Measurements from ENCODE around the gene PSMD2. TPM values are rescaled to one million over a fixed set of nuclear protein-coding genes. Genes with fewer than 3 reads are reported as not detected.

The PSMD2 gene
- total RNA-seq, 1 donor from 2014 or later: 242 TPM

DNA sequence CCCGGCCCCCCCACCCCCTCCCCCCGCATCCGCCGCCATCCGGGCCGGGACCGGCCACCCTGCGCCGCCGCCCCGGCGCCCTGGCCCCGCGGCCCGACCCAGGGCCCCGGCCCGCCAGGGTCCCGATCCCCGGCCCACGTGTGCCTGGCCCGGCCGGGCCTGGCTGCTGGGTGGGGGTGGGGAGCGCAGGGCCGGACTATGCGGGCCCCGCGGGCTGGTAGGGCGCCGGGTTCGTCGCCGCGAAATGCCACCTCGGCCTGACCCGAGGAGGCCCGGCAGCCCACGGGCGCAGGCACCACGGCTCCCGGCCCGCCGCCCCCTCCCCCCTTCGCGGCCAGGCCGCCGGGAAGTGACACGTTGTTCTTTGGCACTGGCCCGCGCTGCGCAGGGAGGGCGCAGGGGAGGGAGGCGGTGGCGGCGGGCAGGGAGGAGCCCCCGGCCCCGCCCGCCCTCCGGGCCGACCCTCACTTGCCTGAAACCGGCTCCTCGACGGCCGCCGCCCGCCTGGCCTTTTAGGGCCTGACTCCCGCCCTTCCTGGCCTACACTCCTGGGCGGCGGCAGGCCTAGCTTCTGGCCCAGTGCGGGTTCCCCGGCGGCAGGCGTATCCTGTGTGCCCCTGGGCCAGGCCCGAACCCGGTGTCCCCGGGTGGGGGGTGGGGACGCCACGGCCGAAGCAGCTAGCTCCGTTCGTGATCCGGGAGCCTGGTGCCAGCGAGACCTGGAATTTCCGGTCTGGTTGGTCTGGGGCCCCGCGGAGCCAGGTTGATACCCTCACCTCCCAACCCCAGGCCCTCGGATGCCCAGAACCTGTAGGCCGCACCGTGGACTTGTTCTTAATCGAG, 15.9 kb downstream of the PSMD2 start:
- DNase-seq: peak; percentile 94
- peak; percentile 79 for ATAC-seq
- intact Hi-C loops (cut with micrococcal nuclease): no loop called here

DNA sequence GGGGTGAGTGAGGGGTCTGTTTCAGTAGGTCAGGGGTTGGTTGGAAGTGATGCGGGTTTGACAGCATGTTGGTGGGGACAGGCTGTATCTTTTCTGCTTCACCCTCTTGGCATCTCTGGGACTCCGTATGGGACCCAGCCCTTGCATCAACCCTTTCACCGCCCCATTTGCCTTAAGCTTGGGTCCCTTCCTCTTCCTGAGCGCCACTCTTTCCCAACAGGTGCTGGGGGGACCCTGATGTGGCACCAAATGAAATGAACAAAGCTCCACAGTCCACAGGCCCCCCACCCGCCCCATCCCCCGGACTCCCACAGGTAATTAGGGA, 16.5 kb downstream of the PSMD2 start:
- DNase-seq (no peak), ATAC-seq (no peak)
- intact Hi-C loops (cut with micrococcal nuclease): no loop called here

DNA sequence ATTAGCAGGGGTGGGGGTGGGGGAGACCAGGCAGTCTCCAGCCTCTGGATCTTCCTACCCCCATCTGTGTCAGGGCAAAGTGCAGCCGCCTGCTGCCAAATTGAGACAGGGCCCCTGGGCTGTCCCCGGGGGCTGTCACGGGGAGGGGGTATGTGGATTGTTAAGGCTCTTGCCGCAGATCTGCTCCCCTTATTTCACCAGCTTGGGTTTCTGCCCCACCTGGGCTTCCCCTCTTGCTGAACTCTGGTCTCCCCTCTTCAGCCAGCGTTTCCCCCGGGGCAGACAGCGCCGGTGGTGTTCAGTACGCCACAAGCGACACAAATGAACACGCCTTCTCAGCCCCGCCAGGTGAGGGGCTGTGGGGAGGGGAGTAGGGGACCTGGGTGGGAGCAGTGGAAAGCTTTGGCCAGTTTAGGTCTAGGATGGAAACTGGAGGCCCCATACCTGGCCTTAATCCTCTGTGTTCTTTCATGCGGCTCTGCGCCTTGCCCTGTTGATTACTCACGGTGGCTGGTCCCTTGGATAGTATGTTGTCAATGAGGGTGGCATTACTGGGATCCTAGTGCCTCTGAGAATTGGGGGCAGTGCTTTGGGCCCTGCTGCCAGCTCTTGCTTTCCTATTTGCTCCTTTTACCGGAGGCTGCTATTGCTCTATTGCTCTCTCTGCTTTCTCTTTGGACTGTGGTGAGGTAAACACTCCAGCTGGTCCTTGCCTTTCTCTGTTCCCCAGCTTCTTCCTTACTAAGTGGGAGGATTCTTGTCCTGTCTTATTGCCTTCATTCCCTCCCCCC, 17.0 kb downstream of the PSMD2 start:
- intact Hi-C loops (cut with micrococcal nuclease): no loop called here
- no peak for ATAC-seq
- DNase-seq: no peak

DNA sequence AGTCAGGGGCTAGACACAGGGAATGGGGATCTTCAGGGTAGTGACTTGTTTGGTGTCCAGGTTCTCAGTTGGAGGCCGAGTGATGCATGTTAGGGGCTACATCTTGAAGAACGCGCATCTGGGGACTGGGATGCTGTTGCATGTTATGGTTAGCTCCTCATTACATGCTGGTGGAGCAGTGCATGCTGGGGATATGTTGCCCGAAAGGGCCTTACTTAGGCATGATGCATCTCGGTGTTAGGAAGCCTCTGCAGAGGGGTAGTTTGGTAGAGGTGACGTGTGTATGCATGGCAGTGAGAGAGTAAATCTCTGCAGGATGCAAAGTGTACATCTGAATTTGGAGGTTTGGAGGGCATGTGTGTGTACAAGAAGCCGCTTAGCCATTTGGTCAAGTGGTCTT, 17.8 kb downstream of the PSMD2 start:
- ATAC-seq: no peak
- no peak for DNase-seq
- intact Hi-C loops (cut with micrococcal nuclease): no loop called here

DNA sequence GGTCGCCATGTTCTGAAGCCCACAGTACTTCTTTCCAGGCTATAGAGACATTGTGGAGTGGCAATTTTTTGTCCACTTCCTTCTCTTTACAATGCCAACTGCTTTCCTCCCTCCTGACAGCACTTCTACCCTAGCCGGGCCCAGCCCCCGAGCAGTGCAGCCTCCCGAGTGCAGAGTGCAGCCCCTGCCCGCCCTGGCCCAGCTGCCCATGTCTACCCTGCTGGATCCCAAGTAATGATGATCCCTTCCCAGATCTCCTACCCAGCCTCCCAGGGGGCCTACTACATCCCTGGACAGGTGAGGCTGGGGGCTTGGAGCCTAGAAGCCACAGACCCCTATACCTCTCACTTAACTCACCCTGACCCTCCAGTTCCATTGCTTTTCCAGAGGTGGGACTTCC, 18.2 kb downstream of the PSMD2 start:
- intact Hi-C loops (cut with micrococcal nuclease): no loop called here
- DNase-seq (no peak), ATAC-seq (no peak)

DNA sequence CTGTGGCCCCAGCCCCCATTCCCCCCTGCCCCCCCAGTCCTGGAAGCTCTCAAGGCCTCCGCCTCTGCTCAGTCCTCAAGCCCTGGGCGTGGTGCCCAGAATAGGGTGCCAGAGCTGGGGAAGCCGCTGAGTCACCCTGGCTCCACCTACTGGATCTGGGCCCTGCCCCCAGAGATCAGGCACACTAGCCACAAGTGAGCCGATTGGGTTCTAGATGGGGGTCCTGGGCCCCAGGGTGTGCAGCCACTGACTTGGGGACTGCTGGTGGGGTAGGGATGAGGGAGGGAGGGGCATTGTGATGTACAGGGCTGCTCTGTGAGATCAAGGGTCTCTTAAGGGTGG, 21.0 kb downstream of the PSMD2 start:
- ATAC-seq: peak; percentile 90
- peak; percentile 98 for DNase-seq
- intact Hi-C loops (cut with micrococcal nuclease): no loop called here

DNA sequence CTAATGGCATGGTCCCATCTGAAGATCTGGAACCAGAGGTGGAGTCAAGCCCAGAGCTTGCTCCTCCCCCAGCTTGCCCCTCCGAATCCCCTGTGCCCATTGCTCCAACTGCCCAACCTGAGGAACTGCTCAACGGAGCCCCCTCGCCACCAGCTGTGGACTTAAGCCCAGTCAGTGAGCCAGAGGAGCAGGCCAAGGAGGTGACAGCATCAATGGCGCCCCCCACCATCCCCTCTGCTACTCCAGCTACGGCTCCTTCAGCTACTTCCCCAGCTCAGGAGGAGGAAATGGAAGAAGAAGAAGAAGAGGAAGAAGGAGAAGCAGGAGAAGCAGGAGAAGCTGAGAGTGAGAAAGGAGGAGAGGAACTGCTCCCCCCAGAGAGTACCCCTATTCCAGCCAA, 22.6 kb downstream of the PSMD2 start:
- ATAC-seq: no peak
- intact Hi-C loops (cut with micrococcal nuclease): no loop called here
- DNase-seq: peak; percentile 26

DNA sequence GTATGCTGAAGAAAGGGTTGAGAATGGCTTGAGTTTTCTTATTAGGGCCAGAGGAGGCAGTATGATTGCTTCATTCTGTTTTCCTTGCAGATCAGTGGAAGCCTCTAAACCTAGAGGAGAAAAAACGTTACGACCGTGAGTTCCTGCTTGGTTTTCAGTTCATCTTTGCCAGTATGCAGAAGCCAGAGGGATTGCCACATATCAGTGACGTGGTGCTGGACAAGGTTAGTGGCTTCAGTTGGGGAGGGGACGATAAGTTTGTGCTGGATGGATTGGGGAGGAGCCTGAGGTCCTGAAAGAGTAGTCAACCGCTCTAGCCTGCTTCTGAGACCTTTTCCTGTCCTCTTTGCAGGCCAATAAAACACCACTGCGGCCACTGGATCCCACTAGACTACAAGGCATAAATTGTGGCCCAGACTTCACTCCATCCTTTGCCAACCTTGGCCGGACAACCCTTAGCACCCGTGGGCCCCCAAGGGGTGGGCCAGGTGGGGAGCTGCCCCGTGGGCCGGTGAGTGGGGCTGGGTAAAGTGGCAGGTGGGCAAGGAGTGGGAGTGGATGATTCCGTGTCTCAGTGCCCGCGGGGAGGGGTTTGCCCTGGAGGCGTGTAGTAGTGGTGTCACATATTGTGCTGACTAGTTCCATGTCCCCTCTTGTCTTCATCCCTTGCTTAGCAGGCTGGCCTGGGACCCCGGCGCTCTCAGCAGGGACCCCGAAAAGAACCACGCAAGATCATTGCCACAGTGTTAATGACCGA, 23.9 kb downstream of the PSMD2 start:
- DNase-seq: peak; percentile 33
- no peak for ATAC-seq
- intact Hi-C loops (cut with micrococcal nuclease): no loop called here

DNA sequence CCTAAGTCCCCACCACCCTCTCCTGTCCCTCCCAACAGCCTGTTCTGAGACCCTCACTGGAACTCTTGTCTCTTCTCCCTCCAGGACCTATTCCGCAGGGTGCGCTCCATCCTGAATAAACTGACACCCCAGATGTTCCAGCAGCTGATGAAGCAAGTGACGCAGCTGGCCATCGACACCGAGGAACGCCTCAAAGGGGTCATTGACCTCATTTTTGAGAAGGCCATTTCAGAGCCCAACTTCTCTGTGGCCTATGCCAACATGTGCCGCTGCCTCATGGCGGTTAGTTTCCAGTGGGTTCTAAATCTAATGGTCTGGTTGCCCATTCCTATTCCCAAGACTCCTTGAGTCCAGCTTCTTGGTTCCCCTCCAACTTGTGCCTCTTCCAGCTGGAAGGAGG, 24.7 kb downstream of the PSMD2 start:
- intact Hi-C loops (cut with micrococcal nuclease): no loop called here
- DNase-seq (peak; percentile 51), ATAC-seq (no peak)

DNA sequence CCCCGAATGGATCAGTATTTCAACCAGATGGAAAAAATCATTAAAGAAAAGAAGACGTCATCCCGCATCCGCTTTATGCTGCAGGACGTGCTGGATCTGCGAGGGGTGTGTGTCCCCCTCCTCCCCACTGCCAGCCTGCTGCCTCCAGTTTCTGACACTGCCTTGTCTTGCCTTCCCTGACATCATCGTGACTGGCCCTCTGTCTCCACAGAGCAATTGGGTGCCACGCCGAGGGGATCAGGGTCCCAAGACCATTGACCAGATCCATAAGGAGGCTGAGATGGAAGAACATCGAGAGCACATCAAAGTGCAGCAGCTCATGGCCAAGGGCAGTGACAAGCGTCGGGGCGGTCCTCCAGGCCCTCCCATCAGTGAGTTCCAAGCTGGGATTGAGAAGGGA, 26.2 kb downstream of the PSMD2 start:
- peak; percentile 20 for DNase-seq
- no peak for ATAC-seq
- intact Hi-C loops (cut with micrococcal nuclease): no loop called here

DNA sequence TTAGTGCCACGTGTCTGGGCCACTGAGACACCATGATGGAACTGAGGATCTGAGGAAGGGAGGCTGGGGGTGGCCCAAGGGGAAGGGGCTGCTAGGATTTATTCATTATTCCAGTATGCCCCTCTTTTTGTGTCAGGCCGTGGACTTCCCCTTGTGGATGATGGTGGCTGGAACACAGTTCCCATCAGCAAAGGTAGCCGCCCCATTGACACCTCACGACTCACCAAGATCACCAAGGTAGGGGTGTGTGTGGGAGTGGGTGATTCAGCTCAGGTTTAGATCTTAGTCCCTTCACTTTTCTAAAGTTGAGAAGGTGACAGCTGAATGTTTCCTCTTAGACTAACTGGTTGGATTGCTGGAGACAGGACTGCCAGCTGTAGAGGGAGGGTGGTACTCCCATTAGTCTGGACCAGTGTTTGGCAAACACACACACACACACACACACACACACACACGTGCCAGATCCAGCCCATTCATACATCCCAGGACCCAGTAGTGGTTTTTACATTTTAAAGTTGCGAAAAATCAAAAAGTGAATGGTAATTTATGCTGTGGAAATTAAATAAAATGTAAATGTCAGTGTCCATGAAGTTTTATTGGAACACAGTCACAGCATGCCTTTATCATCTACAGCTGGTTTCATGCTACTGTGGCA, 26.8 kb downstream of the PSMD2 start:
- DNase-seq (no peak), ATAC-seq (no peak)
- intact Hi-C loops (cut with micrococcal nuclease): no loop called here

DNA sequence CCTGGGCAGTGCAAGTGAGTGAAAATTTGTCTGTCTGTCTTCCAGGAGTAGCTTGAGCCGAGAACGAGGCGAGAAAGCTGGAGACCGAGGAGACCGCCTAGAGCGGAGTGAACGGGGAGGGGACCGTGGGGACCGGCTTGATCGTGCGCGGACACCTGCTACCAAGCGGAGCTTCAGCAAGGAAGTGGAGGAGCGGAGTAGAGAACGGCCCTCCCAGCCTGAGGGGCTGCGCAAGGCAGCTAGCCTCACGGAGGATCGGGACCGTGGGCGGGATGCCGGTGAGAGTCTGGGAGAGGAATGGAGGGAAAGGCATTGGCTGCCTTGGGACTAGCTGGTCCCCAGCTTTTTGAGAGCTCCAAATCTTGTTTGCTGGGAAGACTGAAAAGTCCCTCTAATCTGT, 28.1 kb downstream of the PSMD2 start:
- DNase-seq (no peak), ATAC-seq (no peak)
- intact Hi-C loops (cut with micrococcal nuclease): no loop called here

DNA sequence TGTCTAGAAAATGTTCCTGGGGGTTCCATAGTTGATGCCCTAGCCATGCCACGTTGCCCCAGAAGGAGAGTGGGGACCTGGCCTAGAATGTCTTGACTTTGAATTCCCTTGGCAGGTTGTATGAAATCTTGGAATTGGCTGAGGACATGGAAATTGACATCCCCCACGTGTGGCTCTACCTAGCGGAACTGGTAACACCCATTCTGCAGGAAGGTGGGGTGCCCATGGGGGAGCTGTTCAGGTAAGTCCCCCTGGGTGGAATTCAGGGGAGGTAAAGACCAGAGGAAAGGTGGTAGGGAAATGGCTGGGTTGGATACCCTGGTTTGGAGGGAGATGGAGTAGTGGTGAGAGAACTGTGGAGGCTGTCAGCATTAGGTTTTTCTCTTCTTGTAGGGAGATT, 29.5 kb downstream of the PSMD2 start:
- ATAC-seq: no peak
- no peak for DNase-seq
- intact Hi-C loops (cut with micrococcal nuclease): no loop called here

DNA sequence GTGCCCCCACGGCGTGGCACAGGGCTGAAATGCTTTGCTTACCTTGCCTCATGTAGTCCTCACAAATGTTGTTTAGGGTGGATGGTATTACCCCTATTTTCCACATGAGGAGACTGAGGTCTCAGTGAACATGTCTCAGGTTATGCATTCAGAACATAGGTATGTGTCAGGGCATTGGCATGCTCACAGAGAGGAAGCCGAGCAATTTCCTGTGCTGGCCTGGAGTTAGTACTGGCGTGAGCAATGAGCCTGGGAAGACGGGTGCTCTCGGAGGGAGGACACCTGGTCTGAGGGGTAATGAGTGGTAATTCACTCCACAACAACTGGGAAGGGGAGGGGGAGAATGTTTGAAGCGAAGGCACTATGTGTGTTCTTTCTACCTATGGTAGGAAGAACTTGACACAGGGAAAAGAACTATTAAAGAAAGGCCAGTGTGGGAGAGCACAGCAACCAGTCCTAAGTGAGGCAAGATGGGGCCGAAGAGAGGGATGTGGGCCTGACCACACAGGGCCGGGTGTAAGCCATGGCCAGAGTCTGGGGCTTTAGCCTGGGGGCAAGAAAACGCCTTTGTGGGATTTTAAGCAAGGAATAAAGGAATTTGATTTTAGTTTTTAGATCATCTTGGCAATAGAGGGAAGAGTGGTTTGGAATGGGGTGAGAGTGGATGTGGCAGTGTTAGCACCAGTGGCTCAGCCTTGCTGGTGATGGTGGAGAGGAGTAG, 33.5 kb downstream of the PSMD2 start:
- no peak for DNase-seq
- no peak for ATAC-seq
- intact Hi-C loops (cut with micrococcal nuclease): no loop called here

DNA sequence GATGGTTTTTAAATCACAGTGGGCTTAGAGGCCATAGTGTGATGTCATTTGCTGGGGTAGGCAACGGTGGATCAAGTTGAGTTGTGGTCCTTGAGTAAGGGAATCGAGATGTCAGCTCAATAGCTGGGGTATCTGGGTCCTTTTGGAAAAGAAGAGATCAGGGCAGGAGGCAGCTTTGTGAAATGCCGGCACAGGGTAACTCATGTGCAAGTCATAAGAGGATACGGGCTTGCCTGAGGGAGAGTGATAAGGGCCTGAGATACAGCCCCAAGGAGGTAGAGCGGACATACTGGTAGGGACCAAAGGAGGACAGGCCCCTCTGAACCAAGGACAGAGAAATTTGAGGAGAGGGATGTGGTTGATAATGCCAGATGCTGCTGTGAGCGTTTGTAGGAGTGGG, 34.1 kb downstream of the PSMD2 start:
- DNase-seq: no peak
- intact Hi-C loops (cut with micrococcal nuclease): no loop called here
- no peak for ATAC-seq

DNA sequence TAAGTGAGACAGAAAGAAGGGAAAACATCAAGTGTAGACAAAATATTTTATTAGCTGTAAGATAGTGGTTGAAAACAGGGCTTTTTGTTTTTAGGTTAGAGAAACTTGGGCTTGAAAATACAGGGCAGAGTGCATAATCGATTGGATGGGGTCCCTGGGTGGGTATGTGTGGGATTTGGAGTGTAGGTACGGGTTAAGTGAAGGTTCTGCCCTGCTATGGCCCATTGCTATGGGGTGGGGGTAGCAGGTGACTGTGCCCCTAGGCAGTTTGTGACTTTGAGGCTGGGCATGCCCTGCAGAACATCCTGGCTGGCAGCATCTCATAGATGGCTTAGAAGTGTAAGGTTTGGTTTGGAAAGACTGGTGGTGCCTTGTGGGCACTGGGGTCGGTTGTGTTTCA, 34.7 kb downstream of the PSMD2 start:
- DNase-seq: no peak
- intact Hi-C loops (cut with micrococcal nuclease): no loop called here
- no peak for ATAC-seq

DNA sequence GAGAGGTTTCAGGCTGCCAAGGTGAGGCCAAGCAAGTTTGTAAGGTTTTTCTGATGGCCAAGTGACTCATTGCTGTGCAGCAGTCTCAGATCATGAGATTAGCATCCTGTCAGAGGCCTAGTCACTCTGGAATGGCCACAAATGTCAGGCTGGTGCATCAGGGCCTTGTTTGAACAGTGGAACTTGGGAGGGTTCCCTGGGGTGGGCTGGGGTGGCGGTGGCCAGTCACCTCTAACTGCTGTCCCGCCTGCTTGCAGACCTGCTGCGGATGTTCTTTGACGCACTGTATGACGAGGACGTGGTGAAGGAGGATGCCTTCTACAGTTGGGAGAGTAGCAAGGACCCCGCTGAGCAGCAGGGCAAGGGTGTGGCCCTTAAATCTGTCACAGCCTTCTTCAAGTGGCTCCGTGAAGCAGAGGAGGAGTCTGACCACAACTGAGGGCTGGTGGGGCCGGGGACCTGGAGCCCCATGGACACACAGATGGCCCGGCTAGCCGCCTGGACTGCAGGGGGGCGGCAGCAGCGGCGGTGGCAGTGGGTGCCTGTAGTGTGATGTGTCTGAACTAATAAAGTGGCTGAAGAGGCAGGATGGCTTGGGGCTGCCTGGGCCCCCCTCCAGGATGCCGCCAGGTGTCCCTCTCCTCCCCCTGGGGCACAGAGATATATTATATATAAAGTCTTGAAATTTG, 35.6 kb downstream of the PSMD2 start:
- intact Hi-C loops (cut with micrococcal nuclease): no loop called here
- DNase-seq (peak; percentile 35), ATAC-seq (no peak)

DNA sequence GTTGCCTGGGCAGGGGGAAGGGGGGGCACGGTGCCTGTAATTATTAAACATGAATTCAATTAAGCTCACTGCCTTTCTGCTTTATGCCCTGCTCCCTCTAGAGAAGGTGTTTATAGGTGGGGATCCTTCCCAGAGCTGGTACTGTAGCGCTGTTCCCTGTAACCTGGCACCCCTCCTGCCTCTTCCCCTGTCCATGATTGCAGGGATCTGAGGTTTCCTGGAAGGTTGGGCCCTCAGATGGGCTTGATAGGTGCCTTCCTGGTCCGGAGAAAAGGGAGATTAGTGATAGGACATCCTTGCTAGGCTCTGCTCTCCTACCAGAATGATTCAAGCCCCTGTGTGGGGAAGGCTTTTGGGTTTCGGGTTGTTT, 36.2 kb downstream of the PSMD2 start:
- ATAC-seq: no peak
- DNase-seq: no peak
- intact Hi-C loops (cut with micrococcal nuclease): no loop called here

All from left ventricle myocardium superior (tissue), 1 donor.